A549 (cell line): ENCODE results near the gene NPTXR.
"Not testable (repeated sequence)": the region's sequence is repeated elsewhere in the genome, so short reads cannot be mapped to it uniquely, and the experiment has no call there.

Experiments used
- BHLHE40 ChIP-seq: IDR thresholded peaks from 2 replicates; pipeline ENCODE4 v1.6.1; 2012; ENCODE audit warnings: low read depth, low read length, inconsistent platforms
- EHMT2 ChIP-seq: fragments of 200-600 bp; sonication (generic); IDR thresholded peaks from 2 replicates; pipeline ENCODE4 v1.6.1; 2016; ENCODE audit warnings: antibody characterized with exemption, low read depth, mild to moderate bottlenecking, moderate library complexity
- ELK1 ChIP-seq: fragments of 150-350 bp; IDR thresholded peaks from 2 replicates; pipeline ENCODE4 v1.6.1; 2014; ENCODE audit warnings: low read depth, mild to moderate bottlenecking, low read length
- EP300 ChIP-seq, 2 experiments: fragments of >200 bp; sonication (Bioruptor Twin); formaldehyde crosslinking; IDR thresholded peaks; 2 replicates in 1 of 2; 3 replicates in 1 of 2; pipeline ENCODE4 v1.6.1; 2016 to 2017
- KDM5A ChIP-seq: fragments of 200-600 bp; sonication (generic); IDR thresholded peaks from 2 replicates; pipeline ENCODE4 v1.6.1; 2016; ENCODE audit warnings: antibody characterized with exemption, mild to moderate bottlenecking
- RAD21 ChIP-seq, 2 experiments: fragments of >200 bp in 1 of 2; sonication (Bioruptor Twin) in 1 of 2; formaldehyde crosslinking in 1 of 2; IDR thresholded peaks in 1 of 2; conservative IDR thresholded peaks in 1 of 2; 2 replicates in 1 of 2; 3 replicates in 1 of 2; pipeline ENCODE4 v1.6.1; 2012 to 2018; ENCODE audit warnings: inconsistent platforms in 1 of 2
- RCOR1 ChIP-seq: fragments of 150-350 bp; IDR thresholded peaks from 2 replicates; pipeline ENCODE4 v1.6.1; 2014; ENCODE audit warnings: antibody characterized with exemption, low read length, low read depth

GRCh38 chr22:38853883-38854282 lies 10.1 kb upstream of the NPTXR start:
- not testable (repeated sequence) for TF ChIP-seq EP300 (IDR thresholded peaks at IDR 0.05); RAD21 (conservative IDR thresholded peaks at IDR 0.05 in 1 of 2, IDR thresholded peaks at IDR 0.05 in 1 of 2); EHMT2; KDM5A; ELK1; RCOR1; BHLHE40
